Fibroblast of lung (primary cell): ENCODE measurements around the gene CABLES2.

Experiments
- EZH2 ChIP-seq: IDR thresholded peaks from 2 replicates; pipeline ENCODE4 v1.5.1; 2012; ENCODE audit warnings: low read length, control low read depth, mild to moderate bottlenecking; ENCODE audit errors: missing control alignments
- TF ChIP-seq, protein P1 (sequence below), 2 donors: IDR thresholded peaks in 1 of 2; conservative IDR thresholded peaks in 1 of 2; 1 replicate in 1 of 2; 2 replicates in 1 of 2; pipeline ENCODE4 v1.5.1; 2011 to 2012; ENCODE audit warnings: low read length in 2 of 2, control low read depth in 1 of 2, inconsistent platforms in 1 of 2, low read depth in 1 of 2, mild to moderate bottlenecking in 1 of 2

DNA sequence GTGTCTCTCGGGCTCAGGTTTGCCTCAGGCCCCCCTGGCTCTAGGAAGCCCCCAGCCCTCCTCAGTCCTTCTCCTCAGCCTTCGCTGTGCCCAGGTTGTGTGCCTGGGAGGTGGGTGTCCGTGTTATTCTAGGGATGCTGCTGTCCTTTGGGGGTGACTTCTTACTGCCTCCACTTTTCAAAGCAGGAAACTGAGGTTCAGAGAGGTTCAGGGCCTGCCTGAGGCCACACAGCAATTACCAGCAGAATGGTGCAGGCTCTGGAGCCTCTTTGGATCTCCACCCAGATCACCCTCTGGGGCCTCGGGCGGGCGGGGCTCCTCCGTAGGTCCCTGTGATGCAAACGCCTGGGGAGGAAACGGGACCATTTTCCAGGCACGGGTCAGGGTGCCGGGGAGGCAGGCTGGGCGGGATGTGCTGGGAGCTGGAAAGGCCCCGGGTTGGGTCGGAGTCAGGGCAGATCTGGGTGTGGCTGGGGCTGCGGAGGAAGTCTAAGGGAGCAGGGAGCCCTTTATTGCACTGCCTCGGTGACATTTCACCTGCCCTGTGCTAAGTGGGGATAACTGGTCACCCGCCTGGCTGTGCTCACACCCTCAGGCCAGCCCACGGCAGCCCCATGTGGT is 45.5 kb upstream of the CABLES2 start:
- TF ChIP-seq, protein P1, sequence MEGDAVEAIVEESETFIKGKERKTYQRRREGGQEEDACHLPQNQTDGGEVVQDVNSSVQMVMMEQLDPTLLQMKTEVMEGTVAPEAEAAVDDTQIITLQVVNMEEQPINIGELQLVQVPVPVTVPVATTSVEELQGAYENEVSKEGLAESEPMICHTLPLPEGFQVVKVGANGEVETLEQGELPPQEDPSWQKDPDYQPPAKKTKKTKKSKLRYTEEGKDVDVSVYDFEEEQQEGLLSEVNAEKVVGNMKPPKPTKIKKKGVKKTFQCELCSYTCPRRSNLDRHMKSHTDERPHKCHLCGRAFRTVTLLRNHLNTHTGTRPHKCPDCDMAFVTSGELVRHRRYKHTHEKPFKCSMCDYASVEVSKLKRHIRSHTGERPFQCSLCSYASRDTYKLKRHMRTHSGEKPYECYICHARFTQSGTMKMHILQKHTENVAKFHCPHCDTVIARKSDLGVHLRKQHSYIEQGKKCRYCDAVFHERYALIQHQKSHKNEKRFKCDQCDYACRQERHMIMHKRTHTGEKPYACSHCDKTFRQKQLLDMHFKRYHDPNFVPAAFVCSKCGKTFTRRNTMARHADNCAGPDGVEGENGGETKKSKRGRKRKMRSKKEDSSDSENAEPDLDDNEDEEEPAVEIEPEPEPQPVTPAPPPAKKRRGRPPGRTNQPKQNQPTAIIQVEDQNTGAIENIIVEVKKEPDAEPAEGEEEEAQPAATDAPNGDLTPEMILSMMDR (conservative IDR thresholded peaks at IDR 0.05 in 1 of 2, IDR thresholded peaks at IDR 0.05 in 1 of 2; ENCODE audit: low read depth in 1 of 2, low read length in 2 of 2): no peak
- no peak for TF ChIP-seq EZH2
